Mesenchymal stem cell (in vitro differentiated cells and primary cell): ENCODE measurements around the gene SYNE1.

Experiments
- DNase-seq: peaks from one replicate; pipeline ENCODE4 v3.0.0-alpha.2; 2013
- H2AFZ ChIP-seq: one replicate; pipeline ENCODE4 v1.6.1; 2013; ENCODE audit warnings: low read depth, mild to moderate bottlenecking, control low read depth, inconsistent platforms, low read length, moderate library complexity
- H2AK5ac ChIP-seq: 2 replicates; pipeline ENCODE4 v1.6.1; 2013; ENCODE audit warnings: low read length, moderate library complexity, mild to moderate bottlenecking, inconsistent platforms; ENCODE audit not compliant: severe bottlenecking
- H2BK120ac ChIP-seq: one replicate; pipeline ENCODE4 v1.6.1; 2013; ENCODE audit warnings: low read depth, mild to moderate bottlenecking, inconsistent platforms, low read length, moderate library complexity
- H2BK12ac ChIP-seq, 2 experiments: one replicate each; pipeline ENCODE4 v1.6.1; 2013; ENCODE audit warnings: inconsistent platforms in 2 of 2, low read length in 2 of 2, mild to moderate bottlenecking in 2 of 2, moderate library complexity in 2 of 2, control low read depth in 1 of 2
- H2BK15ac ChIP-seq: one replicate; pipeline ENCODE4 v1.6.1; 2013; ENCODE audit warnings: mild to moderate bottlenecking, low read depth, inconsistent platforms; ENCODE audit not compliant: poor library complexity, severe bottlenecking
- H2BK5ac ChIP-seq: 2 replicates; pipeline ENCODE4 v1.6.1; 2013; ENCODE audit warnings: low read depth, mild to moderate bottlenecking, low read length, control low read depth, inconsistent platforms; ENCODE audit not compliant: poor library complexity, severe bottlenecking
- H3K14ac ChIP-seq, 2 experiments: one replicate each; pipeline ENCODE4 v1.6.1; 2013; ENCODE audit warnings: inconsistent platforms in 2 of 2, low read length in 2 of 2, control low read depth in 1 of 2, mild to moderate bottlenecking in 1 of 2, moderate library complexity in 1 of 2
- H3K18ac ChIP-seq, 2 experiments: one replicate each; pipeline ENCODE4 v1.6.1; 2013; ENCODE audit warnings: inconsistent platforms in 2 of 2, low read length in 2 of 2, control low read depth in 1 of 2, low read depth in 1 of 2, mild to moderate bottlenecking in 1 of 2
- H3K23ac ChIP-seq, 2 experiments: one replicate each; pipeline ENCODE4 v1.6.1; 2013; ENCODE audit warnings: inconsistent platforms in 2 of 2, low read length in 2 of 2, mild to moderate bottlenecking in 2 of 2, moderate library complexity in 2 of 2, control low read depth in 1 of 2
- H3K27ac ChIP-seq: 2 replicates; pipeline ENCODE4 v1.5.1; 2013; ENCODE audit warnings: mild to moderate bottlenecking, moderate library complexity, low read length, control low read depth, inconsistent platforms; ENCODE audit not compliant: poor library complexity, severe bottlenecking
- H3K27me3 ChIP-seq, 2 experiments: 2 replicates each; pipeline versions ENCODE4 v1.6.1 to v1.7.0; 2013; ENCODE audit warnings: low read length in 2 of 2, mild to moderate bottlenecking in 2 of 2, moderate library complexity in 2 of 2, control low read depth in 1 of 2, inconsistent platforms in 1 of 2; ENCODE audit not compliant: control insufficient read depth in 1 of 2, insufficient read depth in 1 of 2
- H3K36me3 ChIP-seq, 2 experiments: 2 replicates each; pipeline versions ENCODE4 v1.6.1 to v1.7.0; 2013; ENCODE audit warnings: low read length in 2 of 2, control low read depth in 1 of 2, inconsistent platforms in 1 of 2, low read depth in 1 of 2, mild to moderate bottlenecking in 1 of 2; ENCODE audit not compliant: insufficient read depth in 2 of 2, control insufficient read depth in 1 of 2
- H3K4ac ChIP-seq, 2 experiments: one replicate each; pipeline ENCODE4 v1.6.1; 2013; ENCODE audit warnings: inconsistent platforms in 2 of 2, low read length in 2 of 2, mild to moderate bottlenecking in 2 of 2, moderate library complexity in 2 of 2, control low read depth in 1 of 2, low read depth in 1 of 2
- H3K4me1 ChIP-seq: 2 replicates; pipeline ENCODE4 v1.6.1; 2013; ENCODE audit warnings: low read depth, low read length, control low read depth; ENCODE audit not compliant: control insufficient read depth, insufficient read depth
- H3K4me2 ChIP-seq: 2 replicates; pipeline ENCODE4 v1.6.1; 2013; ENCODE audit warnings: low read length, mild to moderate bottlenecking, inconsistent platforms; ENCODE audit not compliant: poor library complexity, severe bottlenecking
- H3K4me3 ChIP-seq, 2 experiments: 2 replicates each; pipeline versions ENCODE4 v1.5.1 to v1.7.0; 2013; ENCODE audit warnings: low read length in 2 of 2, mild to moderate bottlenecking in 2 of 2, control low read depth in 1 of 2, low read depth in 1 of 2; ENCODE audit not compliant: insufficient read depth in 1 of 2
- H3K79me1 ChIP-seq: replicated peaks from 2 replicates; pipeline ENCODE4 v1.6.1; 2013; ENCODE audit warnings: mild to moderate bottlenecking, control low read depth, low read length, inconsistent platforms; ENCODE audit not compliant: poor library complexity, severe bottlenecking
- H3K9ac ChIP-seq: 2 replicates; pipeline ENCODE4 v1.7.0; 2013; ENCODE audit warnings: mild to moderate bottlenecking, low read length, moderate library complexity
- H3K9me3 ChIP-seq: 2 replicates; pipeline ENCODE4 v1.7.0; 2013; ENCODE audit warnings: mild to moderate bottlenecking, low read length; ENCODE audit not compliant: control insufficient read depth
- H4K8ac ChIP-seq: one replicate; pipeline ENCODE4 v1.6.1; 2013; ENCODE audit warnings: inconsistent platforms, mild to moderate bottlenecking, low read length, moderate library complexity
- H4K91ac ChIP-seq: one replicate; pipeline ENCODE4 v1.6.1; 2013; ENCODE audit warnings: mild to moderate bottlenecking, low read length, inconsistent platforms
- WGBS: methylation state at CpG from one replicate; pipeline ENCODE4 v1.1.7; 2013; ENCODE audit warnings: mixed read lengths; 5-methylcytosine and 5-hydroxymethylcytosine counted together

The SYNE1 gene

GRCh38 chr6:152093711-152094110 is 543.5 kb downstream of the SYNE1 start:
- Histone ChIP-seq H2BK12ac (peak overlapping the region in 1 of 2 experiments; percentile 21), H3K36me3 (no peaks in the 10 kb centered on the region), H3K4me2 (no peak overlapping the region), H3K9ac (no peak overlapping the region), H4K91ac (no peak overlapping the region), H3K4me1 (peaks cover 11% of the 10 kb centered on the region), H3K9me3 (peaks cover 8% of the 10 kb centered on the region), H2AFZ (no peak overlapping the region), H2BK15ac (no peak overlapping the region), H2AK5ac (peak overlapping the region; percentile 76), H2BK120ac (no peak overlapping the region), H3K27ac (no peak overlapping the region), H3K4ac (no peak overlapping the region), H3K4me3 (no peak overlapping the region), H4K8ac (no peak overlapping the region), H3K14ac (no peak overlapping the region), H3K79me1 (no peaks in the 10 kb centered on the region), H3K18ac (no peak overlapping the region), H2BK5ac (no peak overlapping the region), H3K27me3 (no peaks in the 10 kb centered on the region), H3K23ac (no peak overlapping the region)
- no peak for DNase-seq
- 68% methylated on average over 6 of the region's 6 CpGs for WGBS

- peak overlapping the region; percentile 9 for H3K9ac ChIP-seq
- no peak overlapping the region for H2BK120ac ChIP-seq
- no peak overlapping the region for H4K91ac ChIP-seq
- H3K9me3 ChIP-seq, result peaks cover 8% of the 10 kb centered on the region
- H3K14ac ChIP-seq, result no peak overlapping the region
- no peak overlapping the region for H2BK12ac ChIP-seq
- DNase-seq, result peak; percentile 6
- no peak overlapping the region for H2BK5ac ChIP-seq
- H2AFZ ChIP-seq, result no peak overlapping the region
- no peaks in the 10 kb centered on the region for H3K36me3 ChIP-seq
- peaks cover 6% of the 10 kb centered on the region for H3K4me1 ChIP-seq
- H3K27ac ChIP-seq, result no peak overlapping the region
- no peaks in the 10 kb centered on the region for H3K27me3 ChIP-seq
- no peak overlapping the region for H2AK5ac ChIP-seq
- H3K4ac ChIP-seq, result no peak overlapping the region
- H3K4me2 ChIP-seq, result no peak overlapping the region
- no peak overlapping the region for H3K23ac ChIP-seq
- no peak overlapping the region for H2BK15ac ChIP-seq
- WGBS, result 89% methylated on average over 4 of the region's 4 CpGs
- no peak overlapping the region for H3K4me3 ChIP-seq
- no peak overlapping the region for H4K8ac ChIP-seq
- no peak overlapping the region for H3K18ac ChIP-seq
- H3K79me1 ChIP-seq, result no peaks in the 10 kb centered on the region
Observed at GRCh38 chr6:152091851-152092341, 545.3 kb downstream of the SYNE1 start.

- H3K27me3 ChIP-seq, result no peaks in the 10 kb centered on the region
Observed at GRCh38 chr6:152091201-152091600, 546.0 kb downstream of the SYNE1 start.

GRCh38 chr6:152089992-152090391 is 547.2 kb downstream of the SYNE1 start:
- no peak overlapping the region for H2BK12ac ChIP-seq
- H3K9ac ChIP-seq, result no peak overlapping the region
- no peak overlapping the region for H4K8ac ChIP-seq
- no peak overlapping the region for H3K14ac ChIP-seq
- no peak overlapping the region for H2AFZ ChIP-seq
- peak; percentile 26 for DNase-seq
- no peak overlapping the region for H3K4me2 ChIP-seq
- H2AK5ac ChIP-seq, result no peak overlapping the region
- H3K4ac ChIP-seq, result no peak overlapping the region
- H3K23ac ChIP-seq, result no peak overlapping the region
- no peak overlapping the region for H2BK120ac ChIP-seq
- no peaks in the 10 kb centered on the region for H3K36me3 ChIP-seq
- no peak overlapping the region for H3K18ac ChIP-seq
- peaks cover 6% of the 10 kb centered on the region for H3K4me1 ChIP-seq
- H3K4me3 ChIP-seq, result no peak overlapping the region
- no peak overlapping the region for H3K27ac ChIP-seq
- H3K9me3 ChIP-seq, result no peaks in the 10 kb centered on the region
- H2BK15ac ChIP-seq, result no peak overlapping the region
- H2BK5ac ChIP-seq, result no peak overlapping the region
- no peak overlapping the region for H4K91ac ChIP-seq
- H3K79me1 ChIP-seq, result no peaks in the 10 kb centered on the region
- 71% methylated on average over 7 of the region's 7 CpGs for WGBS
- no peaks in the 10 kb centered on the region for H3K27me3 ChIP-seq

More at GRCh38 chr6:152091201-152091600, 546.0 kb downstream of the SYNE1 start:
- H2BK5ac ChIP-seq, result no peak overlapping the region
- H3K4ac ChIP-seq, result no peak overlapping the region
- H2AFZ ChIP-seq, result no peak overlapping the region
- no peak overlapping the region for H2BK15ac ChIP-seq
- peaks cover 8% of the 10 kb centered on the region for H3K9me3 ChIP-seq
- H3K9ac ChIP-seq, result no peak overlapping the region
- H3K79me1 ChIP-seq, result no peaks in the 10 kb centered on the region
- no peak overlapping the region for H3K4me2 ChIP-seq
- no peak overlapping the region for H4K91ac ChIP-seq
- WGBS, result 94% methylated on average over 2 of the region's 2 CpGs
- H2BK120ac ChIP-seq, result no peak overlapping the region
- no peaks in the 10 kb centered on the region for H3K36me3 ChIP-seq
- H2AK5ac ChIP-seq, result no peak overlapping the region
- H3K14ac ChIP-seq, result no peak overlapping the region
- peaks cover 6% of the 10 kb centered on the region for H3K4me1 ChIP-seq
- DNase-seq, result no peak
- H3K18ac ChIP-seq, result no peak overlapping the region
- no peak overlapping the region for H4K8ac ChIP-seq
- H2BK12ac ChIP-seq, result no peak overlapping the region
- peak overlapping the region in 1 of 2 experiments; percentile 6 for H3K4me3 ChIP-seq
- H3K27ac ChIP-seq, result no peak overlapping the region
- no peak overlapping the region for H3K23ac ChIP-seq
